Testis (tissue), 2 donors: Measurements from ENCODE around the gene FBLN2.

Experiments
- CTCF ChIP-seq, 3 experiments: fragments of 450-650 bp in 2 of 3; fragments of 200-600 bp in 1 of 3; sonication (generic) in 1 of 3; IDR thresholded peaks; one replicate each; pipeline ENCODE4 v1.5.1; 2016 to 2019; ENCODE audit warnings: antibody characterized with exemption in 3 of 3, mild to moderate bottlenecking in 2 of 3, moderate library complexity in 1 of 3
- POLR2A ChIP-seq: fragments of 450-650 bp; IDR thresholded peaks from one replicate; pipeline ENCODE4 v1.6.1; 2017; ENCODE audit warnings: antibody characterized with exemption, mild to moderate bottlenecking, moderate library complexity

DNA sequence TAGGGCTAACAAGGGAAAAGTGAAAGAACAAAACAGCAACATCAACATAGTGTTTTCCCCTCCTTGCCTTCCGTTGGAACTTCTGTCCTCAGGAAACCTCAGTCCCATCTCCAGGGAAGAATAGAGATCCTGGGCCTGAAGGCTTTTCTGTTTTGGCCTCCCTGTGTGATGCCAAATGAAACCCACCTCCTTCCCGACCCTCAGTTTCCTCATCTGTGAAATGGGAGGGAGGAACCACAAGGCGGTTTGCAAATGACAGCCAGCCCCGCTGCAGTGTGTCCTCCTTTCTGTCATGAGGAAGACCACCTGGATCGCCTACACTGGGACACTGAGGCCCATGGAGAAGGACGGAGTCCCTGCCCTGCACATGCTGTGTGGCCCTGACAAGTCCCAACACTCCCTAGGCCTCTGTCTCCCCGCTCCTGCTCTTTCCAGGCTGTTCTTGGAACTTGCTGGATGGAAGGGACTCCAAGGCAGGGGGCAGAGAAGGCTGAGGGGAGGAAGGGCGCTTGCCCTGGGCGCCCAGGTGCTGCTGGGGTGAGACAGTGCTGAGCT, 28.5 kb upstream of the FBLN2 start:
- TF ChIP-seq CTCF (IDR thresholded peaks at IDR 0.05): no peak
- TF ChIP-seq POLR2A: no peak
